ENCODE measurements around the gene C3orf80. TPM values are rescaled to one million over a fixed set of nuclear protein-coding genes. Genes with fewer than 3 reads are reported as not detected.

The C3orf80 gene
- total RNA-seq, 1 experiment from 2014 or later = not detected

- H3K27me3 ChIP-seq (replicated peaks; ENCODE audit: insufficient read depth, low read depth, low read length, poor library complexity) = no peaks in the 10 kb centered on the region
- intact Hi-C loops (cut with micrococcal nuclease; ENCODE audit: unreplicated experiment) = no loop called here
- ChIA-PET CTCF (interaction anchor here (0.7 kb wide), 1 partner anchor 300 kb away, joined by 4 read pairs; no protein-coding TSS in a partner anchor), POLR2A (ENCODE audit: low non-redundant PET) (no interaction called here)
- H3K9me3 ChIP-seq (ENCODE audit: low read depth, low read length, poor library complexity, severe bottlenecking) = no peaks in the 10 kb centered on the region
- TF ChIP-seq CTCF (conservative IDR thresholded peaks at IDR 0.05; ENCODE audit: low read depth, low read length) (no peak), EZH2 (IDR thresholded peaks at IDR 0.05; ENCODE audit: borderline replicate concordance, low read depth, low read length, poor library complexity, severe bottlenecking) (no peak)
- H3K4me1 ChIP-seq (ENCODE audit: insufficient read depth, low read length, poor library complexity, severe bottlenecking) = peaks cover 43% of the 10 kb centered on the region
- H3K36me3 ChIP-seq (ENCODE audit: insufficient read depth, low read length, poor library complexity, severe bottlenecking) = no peaks in the 10 kb centered on the region
- BruUV-seq (replicated peaks) = no TSS peak
- peak overlapping the region; percentile 6 for H3K27ac ChIP-seq (ENCODE audit: low read depth, low read length, poor library complexity, severe bottlenecking)
- no peak for DNase-seq (ENCODE audit: low spot score)
- H3K4me3 ChIP-seq (ENCODE audit: low read depth, low read length, poor library complexity, severe bottlenecking) = no peak overlapping the region
Observed at GRCh38 chr3:160184655-160185054, 40.6 kb upstream of the C3orf80 start.

GRCh38 chr3:160185751-160186150 is 39.5 kb upstream of the C3orf80 start:
- no peak for DNase-seq (ENCODE audit: low spot score)
- Histone ChIP-seq H3K9me3 (ENCODE audit: low read depth, low read length, poor library complexity, severe bottlenecking) (no peaks in the 10 kb centered on the region), H3K4me1 (ENCODE audit: insufficient read depth, low read length, poor library complexity, severe bottlenecking) (peaks cover 32% of the 10 kb centered on the region), H3K27me3 (replicated peaks; ENCODE audit: insufficient read depth, low read depth, low read length, poor library complexity) (no peaks in the 10 kb centered on the region), H3K4me3 (ENCODE audit: low read depth, low read length, poor library complexity, severe bottlenecking) (no peak overlapping the region), H3K27ac (ENCODE audit: low read depth, low read length, poor library complexity, severe bottlenecking) (no peak overlapping the region), H3K36me3 (ENCODE audit: insufficient read depth, low read length, poor library complexity, severe bottlenecking) (no peaks in the 10 kb centered on the region)
- ChIA-PET CTCF (no interaction called here), POLR2A (ENCODE audit: low non-redundant PET) (no interaction called here)
- intact Hi-C loops (cut with micrococcal nuclease; ENCODE audit: unreplicated experiment) = no loop called here
- TF ChIP-seq CTCF (conservative IDR thresholded peaks at IDR 0.05; ENCODE audit: low read depth, low read length) (no peak), EZH2 (IDR thresholded peaks at IDR 0.05; ENCODE audit: borderline replicate concordance, low read depth, low read length, poor library complexity, severe bottlenecking) (no peak)
- no TSS peak for BruUV-seq (replicated peaks)

GRCh38 chr3:160187288-160187687 is 37.9 kb upstream of the C3orf80 start:
- POLR2A ChIA-PET (ENCODE audit: low non-redundant PET) = no interaction called here
- H3K4me1 ChIP-seq (ENCODE audit: insufficient read depth, low read length, poor library complexity, severe bottlenecking) = peaks cover 25% of the 10 kb centered on the region
- TF ChIP-seq EZH2 (IDR thresholded peaks at IDR 0.05; ENCODE audit: borderline replicate concordance, low read depth, low read length, poor library complexity, severe bottlenecking) (no peak), CTCF (conservative IDR thresholded peaks at IDR 0.05; ENCODE audit: low read depth, low read length) (no peak)
- BruUV-seq (replicated peaks) = no TSS peak
- CTCF ChIA-PET = no interaction called here
- no peaks in the 10 kb centered on the region for H3K9me3 ChIP-seq (ENCODE audit: low read depth, low read length, poor library complexity, severe bottlenecking)
- DNase-seq (ENCODE audit: low spot score) = no peak
- no peak overlapping the region for H3K4me3 ChIP-seq (ENCODE audit: low read depth, low read length, poor library complexity, severe bottlenecking)
- H3K27me3 ChIP-seq (replicated peaks; ENCODE audit: insufficient read depth, low read depth, low read length, poor library complexity) = no peaks in the 10 kb centered on the region
- intact Hi-C loops (cut with micrococcal nuclease; ENCODE audit: unreplicated experiment) = no loop called here
- H3K36me3 ChIP-seq (ENCODE audit: insufficient read depth, low read length, poor library complexity, severe bottlenecking) = no peaks in the 10 kb centered on the region
- no peak overlapping the region for H3K27ac ChIP-seq (ENCODE audit: low read depth, low read length, poor library complexity, severe bottlenecking)
